ENCODE measurements around the gene APBA2.
A peak's percentile ranks its signal among the peaks of the same experiment; 100 is the strongest.

The APBA2 gene

GRCh38 chr15:29125382-29126207 lies 239.8 kb downstream of the APBA2 start:
- DNase-seq: no peak

- DNase-seq: no peak
Measured at GRCh38 chr15:29126208-29126536, 240.4 kb downstream of the APBA2 start.

GRCh38 chr15:29126821-29127461 lies 241.2 kb downstream of the APBA2 start:
- no peak for DNase-seq

DNA sequence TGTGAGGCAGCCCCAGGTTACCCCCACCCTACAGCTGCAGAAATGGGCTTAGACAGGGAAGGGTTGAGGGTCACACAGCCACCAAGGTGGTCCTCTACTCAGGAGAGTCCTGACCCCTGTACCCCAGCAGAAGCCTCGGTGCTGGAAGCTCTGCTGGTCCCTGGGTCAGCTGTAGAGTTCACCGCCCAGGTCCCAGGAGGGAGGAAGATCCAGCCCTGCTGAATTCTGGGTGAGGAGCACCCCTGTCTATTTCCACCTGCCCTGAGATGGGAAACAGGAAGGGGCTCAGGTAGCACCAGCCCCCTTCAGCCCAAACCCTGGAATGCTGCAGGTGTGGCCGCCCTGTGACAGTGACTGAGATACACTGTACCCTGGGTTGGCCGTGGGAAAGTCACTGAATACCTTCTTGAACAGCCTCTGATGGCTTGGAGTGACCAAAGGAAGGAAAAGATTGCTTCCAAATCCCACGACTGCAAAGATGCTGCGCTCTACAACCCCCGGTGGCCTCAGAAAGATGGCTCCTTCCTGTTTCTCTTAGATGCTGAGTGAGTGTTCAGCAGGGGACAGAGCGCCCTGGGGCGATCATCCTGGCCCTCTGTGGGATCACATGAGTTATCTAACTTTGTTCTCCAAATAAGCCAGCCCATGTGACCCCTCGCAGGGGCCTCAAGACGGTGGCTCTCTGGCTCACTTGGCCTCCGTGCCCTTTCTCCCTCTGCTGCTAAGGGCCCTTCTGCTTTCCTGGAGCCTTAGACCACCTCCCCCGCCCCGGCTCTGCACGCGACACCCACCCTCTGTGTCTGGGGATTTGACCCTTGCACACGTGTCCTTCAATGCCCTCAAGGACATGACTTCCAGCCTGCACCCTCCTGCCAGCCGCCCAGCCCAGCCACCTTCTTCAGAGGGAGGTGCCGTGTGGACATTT lies 242.0 kb downstream of the APBA2 start:
- no peak for DNase-seq

- no peak for DNase-seq
Measured at GRCh38 chr15:29128671-29129070, 242.9 kb downstream of the APBA2 start.

GRCh38 chr15:29129221-29129620 lies 243.4 kb downstream of the APBA2 start:
- DNase-seq: no peak

GRCh38 chr15:29129926-29130325 lies 244.2 kb downstream of the APBA2 start:
- DNase-seq: no peak

DNA sequence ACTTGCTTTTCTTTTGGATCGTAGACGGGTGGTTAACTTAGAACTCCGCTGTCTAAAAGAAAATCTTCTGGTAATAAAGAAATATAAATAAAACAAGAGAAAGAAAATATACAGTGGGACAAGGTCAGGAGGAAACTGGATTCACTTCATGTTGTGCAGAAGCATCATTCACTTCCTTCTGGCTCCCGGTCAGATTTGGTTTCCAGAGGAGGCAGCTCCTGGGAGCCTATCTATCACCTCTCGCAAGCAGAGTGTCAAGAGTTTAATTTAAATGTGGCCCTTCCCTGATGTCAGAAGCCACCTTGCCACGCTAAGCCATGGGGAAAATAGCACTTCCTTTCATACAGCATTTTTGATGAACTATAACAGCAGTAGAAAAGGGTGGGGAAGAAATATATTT lies 244.7 kb downstream of the APBA2 start:
- no peak for DNase-seq

- no peak for DNase-seq
Measured at GRCh38 chr15:29130951-29131839, 245.4 kb downstream of the APBA2 start.

DNA sequence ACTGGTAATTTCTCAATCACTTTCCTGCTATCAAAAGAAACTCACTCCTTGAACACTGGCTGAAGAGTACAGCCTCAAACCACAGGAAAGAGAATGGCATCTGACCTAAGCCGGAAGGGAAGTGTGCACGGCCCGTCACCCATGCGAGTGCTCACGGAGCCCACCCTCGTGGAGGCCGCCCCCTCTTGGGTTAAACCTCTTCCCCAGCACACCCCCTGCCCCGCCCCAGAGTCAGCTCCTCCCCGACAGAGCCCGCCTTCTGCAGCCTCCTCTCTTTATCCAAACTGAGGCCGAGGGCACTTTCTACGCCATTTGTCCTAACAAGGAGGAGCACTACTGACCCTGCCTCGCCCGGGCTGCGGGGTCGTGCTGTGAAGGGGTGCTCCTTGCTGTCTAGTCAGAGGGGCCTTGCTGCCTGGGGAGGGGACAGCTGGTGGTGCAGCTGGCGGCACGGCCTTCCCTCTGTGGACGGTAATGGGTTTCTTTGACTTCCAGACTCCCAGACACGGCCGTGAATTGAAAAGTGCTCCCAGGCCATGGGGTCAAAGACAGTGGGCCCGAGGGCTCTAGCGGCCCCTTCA lies 246.2 kb downstream of the APBA2 start:
- DNase-seq: no peak

- no peak for DNase-seq
Measured at GRCh38 chr15:29132735-29133181, 247.0 kb downstream of the APBA2 start.

DNA sequence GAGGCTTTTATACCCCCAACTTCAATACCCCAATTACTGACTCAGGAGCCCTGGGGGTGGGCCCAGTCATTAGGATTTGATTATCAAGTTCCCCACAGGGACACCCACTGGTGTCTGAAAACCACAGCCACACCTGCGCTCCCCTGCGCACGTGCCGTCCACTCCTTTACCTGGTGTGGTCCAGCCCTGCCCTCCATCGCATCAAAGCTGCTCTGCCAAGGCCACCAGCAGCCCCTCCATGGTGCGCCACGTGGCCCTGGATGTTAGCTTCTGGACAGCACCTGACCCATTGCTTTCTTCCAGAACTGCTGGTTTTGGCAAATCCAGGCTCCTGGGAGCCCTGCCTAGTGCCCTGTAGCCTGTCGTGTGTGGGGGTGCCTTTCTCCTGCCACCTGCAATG lies 247.5 kb downstream of the APBA2 start:
- DNase-seq: no peak

- no peak for DNase-seq
Measured at GRCh38 chr15:29133791-29134190, 248.0 kb downstream of the APBA2 start.

GRCh38 chr15:29134239-29134638 lies 248.5 kb downstream of the APBA2 start:
- DNase-seq: no peak

- no peak for DNase-seq
Measured at GRCh38 chr15:29134641-29135308, 249.0 kb downstream of the APBA2 start.

DNA sequence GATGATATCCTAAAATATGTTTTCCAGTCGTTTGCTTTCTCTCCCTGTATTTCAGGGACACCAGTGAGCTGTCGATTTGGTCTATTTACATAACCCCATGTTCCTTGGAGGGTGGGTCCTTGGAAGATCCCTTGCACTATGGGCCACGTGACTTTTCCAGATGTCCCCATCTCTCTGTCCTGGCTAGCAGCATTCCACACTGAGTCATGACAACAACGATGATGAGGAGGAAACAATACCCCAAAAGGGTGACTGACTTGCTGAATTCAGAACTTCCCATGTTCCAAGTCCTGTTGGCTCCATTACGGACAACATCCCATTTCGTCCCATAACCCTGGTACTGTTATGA lies 249.5 kb downstream of the APBA2 start:
- no peak for DNase-seq

GRCh38 chr15:29135702-29136646 lies 250.2 kb downstream of the APBA2 start:
- peak in 1 of 4 experiments; percentile 20 for DNase-seq

DNA sequence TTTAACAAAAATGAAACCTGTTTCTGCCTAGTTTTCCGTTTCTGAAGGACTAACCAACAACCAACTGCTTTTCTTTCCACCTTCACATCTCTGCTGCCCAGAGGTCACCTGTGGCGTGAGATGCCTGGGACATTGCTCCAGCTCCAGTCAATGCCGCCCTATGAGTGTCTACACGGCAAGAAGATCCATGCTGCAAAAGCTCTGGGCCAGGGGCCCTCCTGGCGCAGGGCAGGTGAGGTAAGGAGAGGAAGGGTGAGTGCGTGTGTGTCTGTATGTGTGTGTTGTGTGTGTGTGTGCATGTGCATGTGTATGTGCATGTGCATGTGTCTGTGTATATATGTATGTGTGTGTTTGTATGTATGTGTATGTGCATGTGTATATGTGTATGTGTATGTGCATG lies 252.5 kb downstream of the APBA2 start:
- DNase-seq: no peak

DNA sequence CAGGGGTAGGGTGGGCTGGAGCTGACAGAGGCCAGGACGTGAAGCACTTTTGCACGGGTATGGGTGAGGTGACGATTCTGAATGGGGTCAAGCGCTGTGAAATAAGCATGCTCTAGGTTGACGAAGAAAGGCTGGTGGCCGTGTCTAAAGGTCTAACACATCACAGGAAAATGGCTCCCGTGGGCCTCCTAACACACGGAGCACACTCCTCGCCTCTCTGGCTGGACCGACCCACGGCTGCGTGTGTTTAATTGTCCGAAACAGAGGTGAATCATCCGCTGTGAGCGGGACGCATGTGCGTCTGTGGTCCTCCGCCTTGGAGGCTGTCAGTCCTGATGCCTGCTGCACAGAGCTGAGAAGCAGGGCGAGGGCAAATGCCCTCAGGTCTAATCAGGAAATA lies 253.3 kb downstream of the APBA2 start:
- DNase-seq: no peak

Data from suppressor macrophage (primary cell).